Activated naive CD4-positive, alpha-beta T cell treated with anti-CD3 and anti-CD28 coated beads, Interleukin-2, amount 10 ng/mL, durations not matched to agents 7 days and 5 days (primary cell): ENCODE data around the gene ATP8A1.

Source experiments
- CTCF ChIA-PET: fragments of 350-600 bp; sonication (Branson Sonifier 250); formaldehyde crosslinking; loops from one replicate; lab custom pipeline; 2021; ENCODE audit warnings: antibody characterized with exemption; lab: Charles Lee
- DNase-seq: peaks from one replicate; pipeline ENCODE4 v3.0.0-alpha.2; 2020
- H3K27ac Mint-ChIP-seq: one replicate; pipeline ENCODE4 v1.8.0; 2021; ENCODE audit warnings: mild to moderate bottlenecking, moderate library complexity, mixed read lengths
- H3K27me3 Mint-ChIP-seq: one replicate; pipeline ENCODE4 v1.8.0; 2021; ENCODE audit warnings: mild to moderate bottlenecking, mixed read lengths
- H3K36me3 Mint-ChIP-seq: one replicate; pipeline ENCODE4 v1.8.0; 2021; ENCODE audit warnings: mixed read lengths
- H3K4me1 Mint-ChIP-seq: one replicate; pipeline ENCODE4 v1.8.0; 2021; ENCODE audit warnings: mixed read lengths
- H3K4me3 Mint-ChIP-seq: one replicate; pipeline ENCODE4 v1.8.0; 2021; ENCODE audit warnings: mild to moderate bottlenecking, moderate library complexity, mixed read lengths
- H3K9me3 Mint-ChIP-seq: one replicate; pipeline ENCODE4 v1.8.0; 2021; ENCODE audit warnings: mixed read lengths

ATP8A1 gene

GRCh38 chr4:42555828-42556227, 101.1 kb downstream of the ATP8A1 start:
- no peak overlapping the region for H3K4me3 Mint-ChIP-seq
- no peak overlapping the region for H3K27ac Mint-ChIP-seq
- no peaks in the 10 kb centered on the region for H3K4me1 Mint-ChIP-seq
- DNase-seq: no peak
- H3K27me3 Mint-ChIP-seq: no peaks in the 10 kb centered on the region
- CTCF ChIA-PET: no interaction called here
- H3K36me3 Mint-ChIP-seq: peaks cover 2% of the 10 kb centered on the region
- H3K9me3 Mint-ChIP-seq: no peaks in the 10 kb centered on the region

GRCh38 chr4:42554072-42554471, 102.8 kb downstream of the ATP8A1 start:
- Mint-ChIP-seq H3K36me3 (peaks cover 6% of the 10 kb centered on the region), H3K27ac (no peak overlapping the region), H3K4me3 (no peak overlapping the region), H3K27me3 (no peaks in the 10 kb centered on the region), H3K4me1 (no peaks in the 10 kb centered on the region), H3K9me3 (no peaks in the 10 kb centered on the region)
- no peak for DNase-seq
- CTCF ChIA-PET: interaction anchor here (1.5 kb wide), 1 partner anchor 15 kb away, joined by 3 read pairs; no protein-coding TSS in a partner anchor

DNA sequence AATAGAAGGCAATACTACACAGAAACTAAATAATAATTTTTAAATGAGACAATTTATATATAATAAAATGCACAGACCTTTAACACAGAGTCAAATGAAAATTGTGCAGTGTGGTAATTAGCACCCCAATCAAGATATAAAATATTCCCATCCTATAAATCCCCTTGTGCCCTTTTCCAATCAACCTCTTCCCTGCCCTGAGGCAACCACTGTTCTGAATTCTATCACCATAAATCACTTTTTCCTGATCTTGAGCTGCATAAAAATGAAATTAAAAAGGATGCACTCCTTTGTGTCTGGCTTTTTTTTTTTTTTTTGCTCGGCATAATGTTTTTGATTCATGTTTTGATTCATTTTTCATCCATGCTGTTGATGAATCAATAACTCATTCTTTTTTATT, 107.0 kb downstream of the ATP8A1 start:
- H3K4me3 Mint-ChIP-seq: no peak overlapping the region
- DNase-seq: no peak
- H3K27ac Mint-ChIP-seq: no peak overlapping the region
- CTCF ChIA-PET: interaction anchor here (0.8 to 1.9 kb wide), 2 partner anchors 29 to 315 kb away, joined by 3 to 6 read pairs; no protein-coding TSS in a partner anchor
- no peaks in the 10 kb centered on the region for H3K4me1 Mint-ChIP-seq
- H3K9me3 Mint-ChIP-seq: no peaks in the 10 kb centered on the region
- H3K27me3 Mint-ChIP-seq: no peaks in the 10 kb centered on the region
- H3K36me3 Mint-ChIP-seq: peaks cover 8% of the 10 kb centered on the region

DNA sequence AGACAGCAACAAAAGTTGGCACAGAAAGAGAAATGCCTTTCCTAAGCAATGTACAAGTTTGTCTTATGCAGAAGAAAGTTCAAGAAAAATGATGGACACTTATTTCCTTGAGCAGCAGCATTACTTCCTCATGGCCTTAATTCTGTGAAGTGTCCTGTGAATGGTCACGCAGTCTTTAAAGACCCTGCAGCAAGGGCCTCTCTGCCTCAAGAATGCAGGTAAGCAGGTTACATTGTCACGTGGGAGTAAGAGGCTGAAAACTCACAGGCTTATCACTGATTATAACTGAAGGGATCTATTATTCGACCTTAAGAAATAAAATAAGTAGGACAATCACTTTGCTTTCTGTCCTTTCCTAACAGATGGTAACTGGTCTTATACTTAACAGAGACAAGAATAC, 109.1 kb downstream of the ATP8A1 start:
- DNase-seq: no peak
- Mint-ChIP-seq H3K4me1 (no peaks in the 10 kb centered on the region), H3K27ac (no peak overlapping the region), H3K4me3 (no peak overlapping the region), H3K36me3 (peaks cover 7% of the 10 kb centered on the region), H3K27me3 (no peaks in the 10 kb centered on the region), H3K9me3 (no peaks in the 10 kb centered on the region)
- CTCF ChIA-PET: no interaction called here

DNA sequence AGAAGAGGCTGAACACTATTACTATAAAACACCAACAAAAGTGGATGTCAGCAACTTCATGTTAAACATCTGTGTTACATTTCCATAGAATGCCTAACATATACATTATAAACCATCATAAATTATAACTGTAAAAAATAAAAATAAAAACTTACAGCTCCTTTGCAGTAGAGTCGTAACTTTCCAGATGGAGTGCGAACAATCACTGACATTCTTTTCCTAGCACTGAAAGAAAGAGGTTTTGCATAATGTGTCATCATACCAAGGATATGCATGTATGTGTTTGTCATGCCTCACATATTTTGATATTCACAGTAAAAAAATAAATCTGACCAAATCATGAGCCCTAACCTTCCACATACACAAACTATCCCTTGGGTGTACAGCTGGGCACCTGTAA, 113.1 kb downstream of the ATP8A1 start:
- peaks cover 2% of the 10 kb centered on the region for H3K9me3 Mint-ChIP-seq
- no peak for DNase-seq
- H3K27me3 Mint-ChIP-seq: no peaks in the 10 kb centered on the region
- H3K27ac Mint-ChIP-seq: no peak overlapping the region
- H3K4me1 Mint-ChIP-seq: no peaks in the 10 kb centered on the region
- peaks cover 9% of the 10 kb centered on the region for H3K36me3 Mint-ChIP-seq
- CTCF ChIA-PET: no interaction called here
- H3K4me3 Mint-ChIP-seq: no peak overlapping the region

GRCh38 chr4:42543126-42543525, 113.8 kb downstream of the ATP8A1 start:
- H3K36me3 Mint-ChIP-seq: peaks cover 10% of the 10 kb centered on the region
- CTCF ChIA-PET: no interaction called here

DNA sequence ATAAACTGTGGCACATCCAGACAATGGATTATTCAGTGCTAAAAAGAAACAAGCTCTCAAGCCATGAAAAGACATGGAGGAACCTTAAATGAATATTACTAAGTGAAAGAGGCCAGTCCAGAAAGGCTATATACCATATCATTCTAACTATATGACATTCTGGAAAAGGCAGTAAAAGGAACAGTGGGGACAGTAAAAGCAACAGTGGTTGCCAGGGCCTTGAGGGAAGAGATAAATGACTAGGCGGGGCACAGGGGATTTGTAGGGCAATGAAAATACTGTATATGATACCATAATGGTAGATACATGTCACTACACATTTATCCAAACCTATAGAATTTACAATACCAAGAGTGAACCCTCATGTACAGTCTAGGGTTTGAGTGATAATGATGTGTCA, 115.3 kb downstream of the ATP8A1 start:
- H3K36me3 Mint-ChIP-seq: peaks cover 14% of the 10 kb centered on the region
- DNase-seq: no peak
- peaks cover 2% of the 10 kb centered on the region for H3K9me3 Mint-ChIP-seq
- H3K27me3 Mint-ChIP-seq: no peaks in the 10 kb centered on the region
- no peak overlapping the region for H3K4me3 Mint-ChIP-seq
- H3K4me1 Mint-ChIP-seq: peaks cover 6% of the 10 kb centered on the region
- CTCF ChIA-PET: no interaction called here
- no peak overlapping the region for H3K27ac Mint-ChIP-seq

More at GRCh38 chr4:42543126-42543525, 113.8 kb downstream of the ATP8A1 start:
- H3K27ac Mint-ChIP-seq: no peak overlapping the region
- H3K27me3 Mint-ChIP-seq: no peaks in the 10 kb centered on the region
- H3K4me3 Mint-ChIP-seq: no peak overlapping the region
- no peak for DNase-seq
- H3K4me1 Mint-ChIP-seq: no peaks in the 10 kb centered on the region
- peaks cover 2% of the 10 kb centered on the region for H3K9me3 Mint-ChIP-seq

- Mint-ChIP-seq H3K27me3 (no peaks in the 10 kb centered on the region), H3K9me3 (no peaks in the 10 kb centered on the region), H3K4me3 (no peak overlapping the region), H3K4me1 (peaks cover 6% of the 10 kb centered on the region), H3K27ac (no peak overlapping the region), H3K36me3 (peaks cover 34% of the 10 kb centered on the region)
- CTCF ChIA-PET: no interaction called here
- no peak for DNase-seq
These were observed 123.9 kb downstream of the ATP8A1 start for GRCh38 chr4:42533042-42533441.

GRCh38 chr4:42531341-42532030, 125.4 kb downstream of the ATP8A1 start:
- no peaks in the 10 kb centered on the region for H3K27me3 Mint-ChIP-seq
- H3K27ac Mint-ChIP-seq: no peak overlapping the region
- H3K4me3 Mint-ChIP-seq: no peak overlapping the region
- no peaks in the 10 kb centered on the region for H3K4me1 Mint-ChIP-seq
- CTCF ChIA-PET: no interaction called here
- peaks cover 30% of the 10 kb centered on the region for H3K36me3 Mint-ChIP-seq
- no peak for DNase-seq
- no peaks in the 10 kb centered on the region for H3K9me3 Mint-ChIP-seq

GRCh38 chr4:42523066-42523718, 133.7 kb downstream of the ATP8A1 start:
- no peaks in the 10 kb centered on the region for H3K27me3 Mint-ChIP-seq
- peaks cover 13% of the 10 kb centered on the region for H3K36me3 Mint-ChIP-seq
- H3K27ac Mint-ChIP-seq: no peak overlapping the region
- no peaks in the 10 kb centered on the region for H3K9me3 Mint-ChIP-seq
- no peak for DNase-seq
- CTCF ChIA-PET: interaction anchor here (1.5 kb wide), 1 partner anchor 152 kb away, joined by 3 read pairs; no protein-coding TSS in a partner anchor
- H3K4me3 Mint-ChIP-seq: no peak overlapping the region
- no peaks in the 10 kb centered on the region for H3K4me1 Mint-ChIP-seq

GRCh38 chr4:42519803-42520417, 137.0 kb downstream of the ATP8A1 start:
- H3K4me1 Mint-ChIP-seq: peaks cover 3% of the 10 kb centered on the region
- H3K9me3 Mint-ChIP-seq: no peaks in the 10 kb centered on the region
- DNase-seq: peak; percentile 57
- H3K27me3 Mint-ChIP-seq: no peaks in the 10 kb centered on the region
- no peak overlapping the region for H3K27ac Mint-ChIP-seq
- H3K36me3 Mint-ChIP-seq: peaks cover 12% of the 10 kb centered on the region
- H3K4me3 Mint-ChIP-seq: no peak overlapping the region
- CTCF ChIA-PET: interaction anchor here (0.9 to 4.8 kb wide), 11 partner anchors 10 to 237 kb away, joined by 3 to 60 read pairs (median 3); no protein-coding TSS in a partner anchor

GRCh38 chr4:42515156-42515884, 141.6 kb downstream of the ATP8A1 start:
- CTCF ChIA-PET: interaction anchor here (1.4 kb wide), 1 partner anchor 303 kb away, joined by 3 read pairs; no protein-coding TSS in a partner anchor
- Mint-ChIP-seq H3K4me3 (no peak overlapping the region), H3K27me3 (no peaks in the 10 kb centered on the region), H3K27ac (no peak overlapping the region), H3K4me1 (peaks cover 3% of the 10 kb centered on the region), H3K9me3 (no peaks in the 10 kb centered on the region), H3K36me3 (no peaks in the 10 kb centered on the region)
- no peak for DNase-seq

DNA sequence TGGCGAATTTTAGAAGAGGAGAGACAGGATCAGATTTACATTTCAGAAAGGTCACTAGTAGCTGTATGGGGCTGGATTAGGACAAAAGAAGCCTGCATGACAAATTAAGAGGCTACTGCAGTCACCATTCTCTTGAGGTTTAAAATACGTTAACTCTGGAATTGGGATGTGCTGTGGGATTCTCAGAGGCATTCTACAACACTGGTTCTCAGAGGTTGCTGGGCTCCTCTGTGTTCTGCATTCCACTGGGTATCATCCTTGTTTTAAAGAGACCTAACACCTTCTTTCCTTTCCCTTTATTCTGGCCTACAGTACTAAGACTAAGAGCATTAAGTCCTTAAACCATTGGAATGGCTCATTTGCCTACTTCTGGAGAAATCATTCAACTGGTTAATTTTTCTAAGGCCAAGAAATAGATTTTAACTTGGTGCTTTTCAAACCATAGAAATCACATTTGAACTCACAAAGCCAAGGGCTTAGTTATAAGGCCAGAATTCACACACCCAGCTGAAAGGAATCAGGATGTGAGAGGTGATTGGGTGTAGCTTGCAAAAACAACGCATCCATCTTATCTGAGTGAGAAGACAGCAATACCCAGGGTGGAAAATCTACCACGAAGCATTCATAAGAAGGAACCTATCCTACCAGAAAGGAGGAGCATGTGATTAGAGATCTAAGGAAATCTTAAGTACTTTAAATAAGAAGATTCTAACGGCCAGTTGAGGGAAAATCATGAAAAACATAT, 143.0 kb downstream of the ATP8A1 start:
- H3K4me1 Mint-ChIP-seq: peaks cover 3% of the 10 kb centered on the region
- no peaks in the 10 kb centered on the region for H3K27me3 Mint-ChIP-seq
- H3K36me3 Mint-ChIP-seq: no peaks in the 10 kb centered on the region
- no peak for DNase-seq
- H3K27ac Mint-ChIP-seq: no peak overlapping the region
- no peak overlapping the region for H3K4me3 Mint-ChIP-seq
- CTCF ChIA-PET: no interaction called here
- no peaks in the 10 kb centered on the region for H3K9me3 Mint-ChIP-seq
